HG02943 (cell line): ENCODE measurements around the gene CEP135.

Source experiments
- ATAC-seq: cut with Tn5 transposase; IDR thresholded peaks from one replicate; pipeline ENCODE4 v1.9.1; 2021; ENCODE audit warnings: mild to moderate bottlenecking, low read depth, moderate library complexity; ENCODE audit not compliant: unreplicated experiment

CEP135 gene

GRCh38 chr4:56007154-56007553 lies 58.4 kb downstream of the CEP135 start:
- no peak for ATAC-seq

- ATAC-seq = no peak
Observed at GRCh38 chr4:56008206-56008605, 59.5 kb downstream of the CEP135 start.

GRCh38 chr4:56026596-56026995 lies 77.9 kb downstream of the CEP135 start:
- ATAC-seq = no peak

GRCh38 chr4:56028165-56028564 lies 79.4 kb downstream of the CEP135 start:
- no peak for ATAC-seq

- ATAC-seq = no peak
Observed at GRCh38 chr4:56038487-56039162, 89.9 kb downstream of the CEP135 start.

GRCh38 chr4:56040842-56041241 lies 92.1 kb downstream of the CEP135 start:
- ATAC-seq = no peak

GRCh38 chr4:56042225-56042624 lies 93.5 kb downstream of the CEP135 start:
- ATAC-seq = no peak

- ATAC-seq = no peak
Observed at GRCh38 chr4:56048383-56048701, 99.6 kb downstream of the CEP135 start.

GRCh38 chr4:56048702-56049431 lies 100.1 kb downstream of the CEP135 start:
- peak; percentile 87 for ATAC-seq

- ATAC-seq = no peak
Observed at GRCh38 chr4:56050625-56051024, 101.9 kb downstream of the CEP135 start.

- ATAC-seq = no peak
Observed at GRCh38 chr4:56051029-56051709, 102.4 kb downstream of the CEP135 start.

GRCh38 chr4:56051710-56052075 lies 102.9 kb downstream of the CEP135 start:
- ATAC-seq = no peak

GRCh38 chr4:56052481-56052880 lies 103.7 kb downstream of the CEP135 start:
- no peak for ATAC-seq

GRCh38 chr4:56052966-56053365 lies 104.2 kb downstream of the CEP135 start:
- ATAC-seq = no peak

- ATAC-seq = no peak
Observed at GRCh38 chr4:56055027-56055977, 106.6 kb downstream of the CEP135 start.

GRCh38 chr4:56055991-56056390 lies 107.2 kb downstream of the CEP135 start:
- no peak for ATAC-seq

- ATAC-seq = no peak
Observed at GRCh38 chr4:56058555-56058954, 109.8 kb downstream of the CEP135 start.

- ATAC-seq = no peak
Observed at GRCh38 chr4:56060036-56060435, 111.3 kb downstream of the CEP135 start.

- ATAC-seq = no peak
Observed at GRCh38 chr4:56062106-56062505, 113.4 kb downstream of the CEP135 start.

- no peak for ATAC-seq
Observed at GRCh38 chr4:56062526-56063145, 113.9 kb downstream of the CEP135 start.
